ENCODE measurements around the gene DENND4A. TPM values are rescaled to one million over a fixed set of nuclear protein-coding genes. Genes with fewer than 3 reads are reported as not detected.
A peak's percentile ranks its signal among the peaks of the same experiment; 100 is the strongest.

The DENND4A gene
- total and polyA plus RNA-seq, 9 of the 15 experiments (the other 6 are each of a cell fraction or from before 2014, with no cell fraction given), result 6.8 to 32.3 (median 19.9) TPM

GRCh38 chr15:65783872-65784271 is 8.2 kb downstream of the DENND4A start (continued):
- TF ChIP-seq GATAD2A (IDR thresholded peaks at IDR 0.05) (peak; percentile 49; the same call in 1 of the 2 replicates), LEF1 (IDR thresholded peaks at IDR 0.05) (peak; percentile 61; the same call in 1 of the 2 replicates), ZNF124 (CRISPR knock-in tag; IDR thresholded peaks at IDR 0.05) (no peak), CXXC5 (CRISPR knock-in tag; IDR thresholded peaks at IDR 0.05) (peak; percentile 63), NR2C2 (CRISPR knock-in tag; IDR thresholded peaks at IDR 0.05) (no peak), NR2C2 (tag; IDR thresholded peaks at IDR 0.05) (peak; percentile 59), LARP7 (IDR thresholded peaks at IDR 0.05) (0 out of 2 replicates have a peak, but pooled peaks have one; percentile 49), CTCFL (IDR thresholded peaks at IDR 0.05; ENCODE audit: borderline replicate concordance, insufficient read depth, low read depth, low read length, poor library complexity, severe bottlenecking) (no peak), EP400 (IDR thresholded peaks at IDR 0.05) (peak; percentile 37; the same call in 1 of the 2 replicates), ZNF197 (CRISPR knock-in tag; IDR thresholded peaks at IDR 0.05; ENCODE audit: low read depth) (peak; percentile 54), VEZF1 (CRISPR knock-in tag; IDR thresholded peaks at IDR 0.05) (0 out of 2 replicates have a peak, but pooled peaks have one; percentile 13), SMAD3 (CRISPR knock-in tag; conservative IDR thresholded peaks at IDR 0.05) (0 out of 2 replicates have a peak, but pooled peaks have one; percentile 3), ZNF707 (CRISPR knock-in tag; conservative IDR thresholded peaks at IDR 0.05) (no peak), FOXJ2 (tag; IDR thresholded peaks at IDR 0.05) (peak; percentile 57; the same call in 1 of the 2 replicates), EHMT2 (IDR thresholded peaks at IDR 0.05) (peak; percentile 44; the same call in 1 of the 2 replicates), SRSF1 (IDR thresholded peaks at IDR 0.05; ENCODE audit: low read depth, low read length) (no peak), MTF1 (CRISPR knock-in tag; IDR thresholded peaks at IDR 0.05; ENCODE audit: borderline replicate concordance) (no peak), HOMEZ (CRISPR knock-in tag; IDR thresholded peaks at IDR 0.05) (no peak), ARID3A (IDR thresholded peaks at IDR 0.05; ENCODE audit: borderline replicate concordance, low read depth, low read length) (peak; percentile 63; the same call in 1 of the 2 replicates)
- TF ChIP-seq, protein P1, sequence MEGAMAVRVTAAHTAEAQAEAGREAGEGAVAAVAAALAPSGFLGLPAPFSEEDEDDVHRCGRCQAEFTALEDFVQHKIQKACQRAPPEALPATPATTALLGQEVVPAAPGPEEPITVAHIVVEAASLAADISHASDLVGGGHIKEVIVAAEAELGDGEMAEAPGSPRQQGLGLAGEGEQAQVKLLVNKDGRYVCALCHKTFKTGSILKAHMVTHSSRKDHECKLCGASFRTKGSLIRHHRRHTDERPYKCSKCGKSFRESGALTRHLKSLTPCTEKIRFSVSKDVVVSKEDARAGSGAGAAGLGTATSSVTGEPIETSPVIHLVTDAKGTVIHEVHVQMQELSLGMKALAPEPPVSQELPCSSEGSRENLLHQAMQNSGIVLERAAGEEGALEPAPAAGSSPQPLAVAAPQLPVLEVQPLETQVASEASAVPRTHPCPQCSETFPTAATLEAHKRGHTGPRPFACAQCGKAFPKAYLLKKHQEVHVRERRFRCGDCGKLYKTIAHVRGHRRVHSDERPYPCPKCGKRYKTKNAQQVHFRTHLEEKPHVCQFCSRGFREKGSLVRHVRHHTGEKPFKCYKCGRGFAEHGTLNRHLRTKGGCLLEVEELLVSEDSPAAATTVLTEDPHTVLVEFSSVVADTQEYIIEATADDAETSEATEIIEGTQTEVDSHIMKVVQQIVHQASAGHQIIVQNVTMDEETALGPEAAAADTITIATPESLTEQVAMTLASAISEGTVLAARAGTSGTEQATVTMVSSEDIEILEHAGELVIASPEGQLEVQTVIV (CRISPR knock-in tag; IDR thresholded peaks at IDR 0.05; ENCODE audit: borderline replicate concordance), result no peak
